ENCODE measurements around the gene JAK1.

Gene JAK1

DNA sequence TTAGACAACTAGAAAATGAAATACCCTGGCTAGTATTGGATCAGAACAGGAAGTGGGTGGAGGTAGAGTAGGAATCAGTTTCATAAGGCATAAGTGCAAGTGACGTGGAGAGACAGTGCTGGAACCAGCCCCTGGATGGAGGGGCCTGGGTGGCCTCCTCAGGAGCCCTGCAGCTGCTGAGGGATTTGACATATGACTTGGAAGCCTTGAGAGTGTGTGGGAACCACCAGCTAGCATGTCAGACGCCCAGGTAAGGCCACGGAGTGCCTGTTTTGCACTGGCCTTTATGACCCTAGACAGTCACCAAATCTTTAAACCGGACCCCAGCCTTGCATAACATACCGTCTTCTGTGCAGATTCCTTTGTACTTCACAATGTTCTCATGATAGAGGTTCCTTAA lies 127.1 kb downstream of the JAK1 start:
- no CpG with 5 or more reads among the region's 5 CpGs for WGBS (ENCODE audit: extremely low coverage, insufficient coverage, low lambda C conversion rate)
- Histone ChIP-seq H2BK5ac (ENCODE audit: low read length) (no peak overlapping the region), H3K4me1 (ENCODE audit: control insufficient read depth, low read depth, low read length) (no peaks in the 10 kb centered on the region), H3K27me3 (ENCODE audit: insufficient read depth, low read length, poor library complexity) (no peaks in the 10 kb centered on the region), H3K4me2 (ENCODE audit: low read length) (no peak overlapping the region), H3K27ac (ENCODE audit: low read depth, low read length) (no peak overlapping the region), H3K79me1 (ENCODE audit: low read length) (no peaks in the 10 kb centered on the region), H3K4me3 (ENCODE audit: low read length) (no peak overlapping the region), H3K56ac (ENCODE audit: low read length) (no peak overlapping the region), H2BK15ac (replicated peaks; ENCODE audit: low read depth) (no peak overlapping the region), H2BK120ac (ENCODE audit: low read depth, low read length) (no peak overlapping the region), H3K9ac (ENCODE audit: low read length) (no peak overlapping the region), H3K36me3 (ENCODE audit: control insufficient read depth, insufficient read depth, low read length) (peaks cover 3% of the 10 kb centered on the region), H4K5ac (ENCODE audit: low read length) (no peak overlapping the region), H3K23ac (ENCODE audit: low read length) (no peak overlapping the region), H3K18ac (ENCODE audit: low read length) (no peak overlapping the region), H3K4ac (ENCODE audit: low read depth, low read length) (no peak overlapping the region), H3K79me2 (ENCODE audit: control insufficient read depth, insufficient read depth, low read length) (no peaks in the 10 kb centered on the region), H4K8ac (ENCODE audit: low read depth, low read length) (no peak overlapping the region), H2AK5ac (ENCODE audit: low read length) (no peak overlapping the region)
- no peak for DNase-seq

DNA sequence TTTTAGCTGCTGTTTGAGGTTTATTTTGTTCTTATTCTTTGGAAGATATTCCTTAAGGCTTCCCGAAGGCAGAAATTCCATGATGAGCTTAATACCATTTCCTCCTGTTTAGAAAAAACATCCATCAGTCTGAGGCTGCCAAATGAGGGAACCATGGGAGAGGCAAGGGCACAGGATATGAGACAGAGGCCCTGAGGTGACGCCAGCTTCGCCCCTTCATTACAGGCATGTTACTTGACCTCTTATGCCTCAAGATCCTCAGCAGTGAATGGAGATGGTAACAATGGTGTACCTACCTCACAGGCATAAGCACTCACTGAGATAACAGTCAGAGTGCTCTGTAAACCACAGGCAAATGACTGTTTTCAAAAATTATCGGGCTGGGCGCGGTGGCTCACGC lies 127.9 kb downstream of the JAK1 start:
- no peaks in the 10 kb centered on the region for H3K79me1 ChIP-seq (ENCODE audit: low read length)
- H3K27ac ChIP-seq (ENCODE audit: low read depth, low read length), result no peak overlapping the region
- no peak overlapping the region for H3K4me2 ChIP-seq (ENCODE audit: low read length)
- H3K27me3 ChIP-seq (ENCODE audit: insufficient read depth, low read length, poor library complexity), result no peaks in the 10 kb centered on the region
- H4K5ac ChIP-seq (ENCODE audit: low read length), result no peak overlapping the region
- H2BK5ac ChIP-seq (ENCODE audit: low read length), result no peak overlapping the region
- H3K9ac ChIP-seq (ENCODE audit: low read length), result no peak overlapping the region
- no peak for DNase-seq
- H3K36me3 ChIP-seq (ENCODE audit: control insufficient read depth, insufficient read depth, low read length), result peaks cover 3% of the 10 kb centered on the region
- H3K4ac ChIP-seq (ENCODE audit: low read depth, low read length), result no peak overlapping the region
- no peak overlapping the region for H3K23ac ChIP-seq (ENCODE audit: low read length)
- H4K8ac ChIP-seq (ENCODE audit: low read depth, low read length), result no peak overlapping the region
- no peak overlapping the region for H3K4me3 ChIP-seq (ENCODE audit: low read length)
- no peak overlapping the region for H3K56ac ChIP-seq (ENCODE audit: low read length)
- H3K79me2 ChIP-seq (ENCODE audit: control insufficient read depth, insufficient read depth, low read length), result no peaks in the 10 kb centered on the region
- no peaks in the 10 kb centered on the region for H3K4me1 ChIP-seq (ENCODE audit: control insufficient read depth, low read depth, low read length)
- H2AK5ac ChIP-seq (ENCODE audit: low read length), result no peak overlapping the region
- no peak overlapping the region for H2BK15ac ChIP-seq (replicated peaks; ENCODE audit: low read depth)
- H2BK120ac ChIP-seq (ENCODE audit: low read depth, low read length), result no peak overlapping the region
- WGBS (ENCODE audit: extremely low coverage, insufficient coverage, low lambda C conversion rate), result no CpG with 5 or more reads among the region's 7 CpGs
- H3K18ac ChIP-seq (ENCODE audit: low read length), result no peak overlapping the region

DNA sequence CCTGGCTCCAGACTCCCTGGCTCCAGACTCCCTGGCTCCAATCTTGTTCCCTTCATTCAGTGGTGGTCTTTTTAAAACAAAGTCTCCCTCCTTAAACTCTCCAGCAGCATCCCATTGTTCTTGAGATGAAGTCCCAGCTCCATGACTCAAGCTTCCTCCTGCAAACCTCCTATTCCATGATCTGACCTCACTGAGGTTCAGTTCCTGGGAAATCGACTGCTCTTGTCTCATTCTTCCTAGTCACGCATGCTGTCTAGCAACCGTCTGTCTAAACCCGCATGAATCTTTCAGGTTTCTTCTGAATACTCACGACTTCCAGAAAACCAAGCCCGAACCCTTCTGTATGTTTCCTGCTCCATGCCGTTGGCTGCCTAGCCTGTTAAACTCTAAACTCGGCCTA lies 129.5 kb downstream of the JAK1 start:
- Histone ChIP-seq H3K18ac (ENCODE audit: low read length) (no peak overlapping the region), H3K27ac (ENCODE audit: low read depth, low read length) (no peak overlapping the region), H3K56ac (ENCODE audit: low read length) (no peak overlapping the region), H4K8ac (ENCODE audit: low read depth, low read length) (no peak overlapping the region), H3K23ac (ENCODE audit: low read length) (no peak overlapping the region), H3K36me3 (ENCODE audit: control insufficient read depth, insufficient read depth, low read length) (peaks cover 3% of the 10 kb centered on the region), H2AK5ac (ENCODE audit: low read length) (no peak overlapping the region), H3K9ac (ENCODE audit: low read length) (no peak overlapping the region), H3K27me3 (ENCODE audit: insufficient read depth, low read length, poor library complexity) (no peaks in the 10 kb centered on the region), H3K4me1 (ENCODE audit: control insufficient read depth, low read depth, low read length) (no peaks in the 10 kb centered on the region), H3K79me1 (ENCODE audit: low read length) (no peaks in the 10 kb centered on the region), H3K4ac (ENCODE audit: low read depth, low read length) (no peak overlapping the region), H3K4me3 (ENCODE audit: low read length) (no peak overlapping the region), H2BK5ac (ENCODE audit: low read length) (no peak overlapping the region), H4K5ac (ENCODE audit: low read length) (no peak overlapping the region), H3K4me2 (ENCODE audit: low read length) (no peak overlapping the region), H2BK120ac (ENCODE audit: low read depth, low read length) (no peak overlapping the region), H2BK15ac (replicated peaks; ENCODE audit: low read depth) (no peak overlapping the region), H3K79me2 (ENCODE audit: control insufficient read depth, insufficient read depth, low read length) (no peaks in the 10 kb centered on the region)
- no CpG with 5 or more reads among the region's 8 CpGs for WGBS (ENCODE audit: extremely low coverage, insufficient coverage, low lambda C conversion rate)
- no peak for DNase-seq

DNA sequence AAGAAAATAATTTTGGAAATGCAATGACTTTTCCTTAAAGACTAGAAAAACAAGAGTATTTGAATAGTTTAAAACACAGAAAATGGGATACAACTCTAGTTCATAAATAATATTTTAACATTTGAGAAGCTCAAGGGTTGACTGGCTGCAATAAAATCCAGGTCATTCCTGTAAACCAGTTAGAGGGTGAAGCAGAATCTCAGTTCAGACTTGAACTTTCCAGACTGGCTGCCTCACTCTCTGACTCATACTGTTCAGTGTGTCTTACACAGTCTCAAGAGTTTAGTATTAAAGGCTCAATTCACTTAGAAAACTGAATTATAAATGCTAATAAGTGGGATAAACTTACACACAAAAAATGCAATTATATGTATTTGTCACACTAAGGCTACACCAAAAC lies 131.6 kb downstream of the JAK1 start:
- no peaks in the 10 kb centered on the region for H3K27me3 ChIP-seq (ENCODE audit: insufficient read depth, low read length, poor library complexity)
- no peaks in the 10 kb centered on the region for H3K79me1 ChIP-seq (ENCODE audit: low read length)
- H3K36me3 ChIP-seq (ENCODE audit: control insufficient read depth, insufficient read depth, low read length), result peaks cover 3% of the 10 kb centered on the region
- H3K4me1 ChIP-seq (ENCODE audit: control insufficient read depth, low read depth, low read length), result no peaks in the 10 kb centered on the region
- H3K79me2 ChIP-seq (ENCODE audit: control insufficient read depth, insufficient read depth, low read length), result no peaks in the 10 kb centered on the region
- H3K4ac ChIP-seq (ENCODE audit: low read depth, low read length), result no peak overlapping the region
- H3K23ac ChIP-seq (ENCODE audit: low read length), result no peak overlapping the region
- H2AK5ac ChIP-seq (ENCODE audit: low read length), result no peak overlapping the region
- no peak overlapping the region for H2BK5ac ChIP-seq (ENCODE audit: low read length)
- no peak overlapping the region for H3K56ac ChIP-seq (ENCODE audit: low read length)
- no peak overlapping the region for H2BK120ac ChIP-seq (ENCODE audit: low read depth, low read length)
- DNase-seq, result no peak
- H3K18ac ChIP-seq (ENCODE audit: low read length), result no peak overlapping the region
- H2BK15ac ChIP-seq (replicated peaks; ENCODE audit: low read depth), result no peak overlapping the region
- no peak overlapping the region for H4K8ac ChIP-seq (ENCODE audit: low read depth, low read length)
- no peak overlapping the region for H3K4me2 ChIP-seq (ENCODE audit: low read length)
- H3K27ac ChIP-seq (ENCODE audit: low read depth, low read length), result no peak overlapping the region
- H3K4me3 ChIP-seq (ENCODE audit: low read length), result no peak overlapping the region
- H4K5ac ChIP-seq (ENCODE audit: low read length), result no peak overlapping the region
- H3K9ac ChIP-seq (ENCODE audit: low read length), result no peak overlapping the region

DNA sequence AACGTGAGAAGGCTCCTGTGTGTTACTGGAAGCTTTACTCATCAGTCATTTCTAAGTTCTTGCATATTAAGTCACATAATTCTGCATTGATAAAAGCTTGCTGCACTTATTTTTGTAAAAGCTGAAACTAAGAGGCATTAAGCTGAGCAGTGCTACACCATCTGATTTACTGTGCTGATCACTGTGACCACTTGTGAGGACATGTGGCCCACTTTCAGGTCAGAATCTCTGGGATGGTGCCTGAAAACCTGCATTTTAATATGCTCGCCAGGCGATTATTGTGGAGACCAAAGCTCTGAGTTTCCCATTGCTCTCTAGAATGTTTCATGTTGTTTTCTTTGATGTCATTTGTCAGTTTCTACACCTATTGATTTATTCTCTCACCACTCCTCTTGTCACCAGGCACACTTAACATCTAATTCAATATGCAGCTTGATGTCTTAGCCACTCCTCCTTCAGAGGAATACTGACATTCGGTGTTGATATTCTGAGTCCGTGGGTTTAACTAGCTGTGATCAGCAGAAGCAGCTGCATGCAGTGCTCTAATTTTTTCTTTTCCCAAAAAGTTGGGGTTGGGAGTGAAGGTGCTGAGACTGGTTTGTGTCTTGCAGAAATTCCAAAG lies 136.2 kb downstream of the JAK1 start:
- H3K9ac ChIP-seq (ENCODE audit: low read length), result no peak overlapping the region
- no peak overlapping the region for H3K27ac ChIP-seq (ENCODE audit: low read depth, low read length)
- no peak overlapping the region for H3K4me2 ChIP-seq (ENCODE audit: low read length)
- no peak overlapping the region for H3K4ac ChIP-seq (ENCODE audit: low read depth, low read length)
- H3K27me3 ChIP-seq (ENCODE audit: insufficient read depth, low read length, poor library complexity), result no peaks in the 10 kb centered on the region
- no peak overlapping the region for H3K56ac ChIP-seq (ENCODE audit: low read length)
- H3K18ac ChIP-seq (ENCODE audit: low read length), result no peak overlapping the region
- no peaks in the 10 kb centered on the region for H3K4me1 ChIP-seq (ENCODE audit: control insufficient read depth, low read depth, low read length)
- no peak overlapping the region for H4K8ac ChIP-seq (ENCODE audit: low read depth, low read length)
- no peaks in the 10 kb centered on the region for H3K79me2 ChIP-seq (ENCODE audit: control insufficient read depth, insufficient read depth, low read length)
- DNase-seq, result no peak
- no peak overlapping the region for H3K23ac ChIP-seq (ENCODE audit: low read length)
- H3K4me3 ChIP-seq (ENCODE audit: low read length), result no peak overlapping the region
- H4K5ac ChIP-seq (ENCODE audit: low read length), result no peak overlapping the region
- WGBS (ENCODE audit: extremely low coverage, insufficient coverage, low lambda C conversion rate), result no CpG with 5 or more reads among the region's 5 CpGs
- H2BK15ac ChIP-seq (replicated peaks; ENCODE audit: low read depth), result no peak overlapping the region
- no peak overlapping the region for H2AK5ac ChIP-seq (ENCODE audit: low read length)
- no peak overlapping the region for H2BK120ac ChIP-seq (ENCODE audit: low read depth, low read length)
- H3K36me3 ChIP-seq (ENCODE audit: control insufficient read depth, insufficient read depth, low read length), result no peaks in the 10 kb centered on the region
- no peaks in the 10 kb centered on the region for H3K79me1 ChIP-seq (ENCODE audit: low read length)
- no peak overlapping the region for H2BK5ac ChIP-seq (ENCODE audit: low read length)

DNA sequence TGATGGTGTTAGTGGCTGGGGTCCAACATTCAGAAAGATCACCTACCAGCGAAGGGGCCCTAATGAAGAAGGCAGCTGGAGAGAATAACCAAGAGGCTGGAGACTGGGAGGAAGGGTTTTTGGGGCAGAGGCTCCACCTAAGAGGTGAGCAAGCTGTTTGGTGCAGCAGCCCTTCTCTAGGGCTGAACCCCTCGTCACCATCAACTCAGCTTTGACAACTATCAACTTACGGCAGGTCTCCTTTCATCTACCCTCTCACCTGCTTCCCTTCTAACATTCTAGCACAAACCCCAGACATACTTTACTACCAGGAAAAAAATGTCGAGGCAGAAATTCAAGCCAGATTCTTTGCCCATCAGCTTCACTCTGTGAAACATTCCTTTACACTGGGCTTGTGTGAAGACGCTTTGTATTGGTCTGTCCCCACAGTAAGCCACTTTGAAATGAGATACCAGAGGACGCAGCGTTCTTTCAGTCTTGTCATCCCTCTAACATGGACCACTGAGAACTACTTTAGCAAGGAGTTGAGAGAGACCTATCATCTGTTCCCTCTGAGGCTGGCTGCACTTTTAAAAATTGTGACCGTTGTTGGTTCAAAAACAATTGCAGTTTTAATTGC lies 136.8 kb downstream of the JAK1 start:
- H3K4me3 ChIP-seq (ENCODE audit: low read length), result no peak overlapping the region
- no peaks in the 10 kb centered on the region for H3K79me1 ChIP-seq (ENCODE audit: low read length)
- no peak overlapping the region for H3K4me2 ChIP-seq (ENCODE audit: low read length)
- H3K27me3 ChIP-seq (ENCODE audit: insufficient read depth, low read length, poor library complexity), result no peaks in the 10 kb centered on the region
- H3K4ac ChIP-seq (ENCODE audit: low read depth, low read length), result no peak overlapping the region
- H3K56ac ChIP-seq (ENCODE audit: low read length), result no peak overlapping the region
- no peak overlapping the region for H4K8ac ChIP-seq (ENCODE audit: low read depth, low read length)
- no peaks in the 10 kb centered on the region for H3K79me2 ChIP-seq (ENCODE audit: control insufficient read depth, insufficient read depth, low read length)
- H3K36me3 ChIP-seq (ENCODE audit: control insufficient read depth, insufficient read depth, low read length), result no peaks in the 10 kb centered on the region
- no peak overlapping the region for H4K5ac ChIP-seq (ENCODE audit: low read length)
- WGBS (ENCODE audit: extremely low coverage, insufficient coverage, low lambda C conversion rate), result no CpG with 5 or more reads among the region's 8 CpGs
- H2AK5ac ChIP-seq (ENCODE audit: low read length), result no peak overlapping the region
- no peak overlapping the region for H2BK5ac ChIP-seq (ENCODE audit: low read length)
- no peak overlapping the region for H3K27ac ChIP-seq (ENCODE audit: low read depth, low read length)
- no peak overlapping the region for H2BK15ac ChIP-seq (replicated peaks; ENCODE audit: low read depth)
- no peak overlapping the region for H2BK120ac ChIP-seq (ENCODE audit: low read depth, low read length)
- no peaks in the 10 kb centered on the region for H3K4me1 ChIP-seq (ENCODE audit: control insufficient read depth, low read depth, low read length)
- no peak overlapping the region for H3K9ac ChIP-seq (ENCODE audit: low read length)
- no peak overlapping the region for H3K18ac ChIP-seq (ENCODE audit: low read length)
- H3K23ac ChIP-seq (ENCODE audit: low read length), result no peak overlapping the region
- peak; percentile 64 for DNase-seq
